Vagina (tissue), 2 donors: ENCODE data around the gene ACP3.
"Not testable (repeated sequence)": the region's sequence is repeated elsewhere in the genome, so short reads cannot be mapped to it uniquely, and the experiment has no call there.

Experiments used
- POLR2A ChIP-seq, 2 donors: fragments of 450-650 bp; IDR thresholded peaks; one replicate each; pipeline ENCODE4 v1.6.1; 2017; ENCODE audit warnings: antibody characterized with exemption in 2 of 2, mild to moderate bottlenecking in 2 of 2, moderate library complexity in 2 of 2
- TF ChIP-seq, protein P1 (sequence below), 3 experiments: fragments of 450-650 bp in 2 of 3; fragments of 200-600 bp in 1 of 3; sonication (generic) in 1 of 3; IDR thresholded peaks; one replicate each; pipeline ENCODE4 v1.5.1; 2017 to 2019; ENCODE audit warnings: antibody characterized with exemption in 3 of 3, mild to moderate bottlenecking in 2 of 3, moderate library complexity in 2 of 3

DNA sequence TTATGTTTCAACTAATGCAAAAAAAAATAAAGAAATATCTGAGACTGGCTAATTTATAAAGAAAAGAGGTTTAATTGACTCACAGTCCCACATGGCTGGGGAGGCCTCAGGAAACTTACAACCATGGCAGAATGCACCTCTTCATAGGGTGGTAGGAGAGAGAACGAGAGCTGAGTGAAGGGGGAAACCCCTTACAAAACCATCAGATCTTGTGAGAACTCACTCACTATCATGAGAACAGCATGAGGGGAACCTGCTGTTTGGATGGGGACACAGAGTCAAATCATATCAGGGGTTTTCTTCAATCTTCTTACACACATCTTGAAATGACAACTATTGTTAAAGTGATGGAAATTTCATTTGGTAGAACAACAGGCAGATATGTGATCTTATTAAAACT is 75.5 kb downstream of the ACP3 start:
- TF ChIP-seq POLR2A (IDR thresholded peaks at IDR 0.05), result not testable (repeated sequence)
- TF ChIP-seq, protein P1, sequence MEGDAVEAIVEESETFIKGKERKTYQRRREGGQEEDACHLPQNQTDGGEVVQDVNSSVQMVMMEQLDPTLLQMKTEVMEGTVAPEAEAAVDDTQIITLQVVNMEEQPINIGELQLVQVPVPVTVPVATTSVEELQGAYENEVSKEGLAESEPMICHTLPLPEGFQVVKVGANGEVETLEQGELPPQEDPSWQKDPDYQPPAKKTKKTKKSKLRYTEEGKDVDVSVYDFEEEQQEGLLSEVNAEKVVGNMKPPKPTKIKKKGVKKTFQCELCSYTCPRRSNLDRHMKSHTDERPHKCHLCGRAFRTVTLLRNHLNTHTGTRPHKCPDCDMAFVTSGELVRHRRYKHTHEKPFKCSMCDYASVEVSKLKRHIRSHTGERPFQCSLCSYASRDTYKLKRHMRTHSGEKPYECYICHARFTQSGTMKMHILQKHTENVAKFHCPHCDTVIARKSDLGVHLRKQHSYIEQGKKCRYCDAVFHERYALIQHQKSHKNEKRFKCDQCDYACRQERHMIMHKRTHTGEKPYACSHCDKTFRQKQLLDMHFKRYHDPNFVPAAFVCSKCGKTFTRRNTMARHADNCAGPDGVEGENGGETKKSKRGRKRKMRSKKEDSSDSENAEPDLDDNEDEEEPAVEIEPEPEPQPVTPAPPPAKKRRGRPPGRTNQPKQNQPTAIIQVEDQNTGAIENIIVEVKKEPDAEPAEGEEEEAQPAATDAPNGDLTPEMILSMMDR (IDR thresholded peaks at IDR 0.05), result not testable (repeated sequence)
